ENCODE results near the gene NDUFB10.

DNA sequence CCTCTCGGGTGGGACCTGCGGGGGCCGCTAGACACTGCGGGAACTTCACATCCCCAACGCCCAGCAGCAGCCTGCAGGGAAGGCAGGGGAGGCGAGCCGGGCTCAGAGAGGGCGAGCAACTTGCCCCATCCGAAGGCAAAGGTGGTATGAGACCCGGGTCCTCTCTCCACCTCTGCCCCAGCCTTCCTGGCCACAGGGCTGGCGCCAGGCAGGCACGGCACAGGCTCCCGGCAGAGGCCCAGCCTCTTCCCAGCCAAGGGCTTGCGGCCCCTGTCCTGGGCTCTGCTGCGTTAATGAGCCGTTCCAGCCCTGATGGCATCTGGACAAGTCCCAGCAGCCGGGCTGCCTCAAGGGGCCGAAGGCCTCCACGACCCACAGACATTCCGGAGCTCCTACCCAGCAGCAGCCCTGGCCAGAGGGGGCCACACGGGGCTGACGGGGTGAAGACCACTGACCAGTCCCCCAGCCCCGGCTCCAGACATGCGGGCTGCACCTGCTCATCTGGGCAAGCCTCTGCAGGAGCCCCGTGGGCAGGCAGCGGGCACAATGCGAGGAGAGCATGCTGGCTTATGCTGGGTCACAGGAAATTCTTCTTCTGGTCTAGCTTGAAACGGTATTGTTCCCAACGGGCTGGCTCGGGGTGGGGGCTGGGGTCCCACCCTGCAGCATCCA lies 39.9 kb upstream of the NDUFB10 start:
- TF ChIP-seq POLR2A (IDR thresholded peaks at IDR 0.05) (no peak), CTCF (IDR thresholded peaks at IDR 0.05) (no peak)

All from right lobe of liver (tissue), 4 donors.